Muscle of arm (tissue), 12 donors: ENCODE measurements around the gene RIMBP2. TPM values are rescaled to one million over a fixed set of nuclear protein-coding genes. Genes with fewer than 3 reads are reported as not detected.

Experiments
- DNase-seq: peaks from one replicate; pipeline ENCODE4 v3.0.0-alpha.2; 2013
- polyA plus RNA-seq, 12 donors: library from polyadenylated mRNA; unstranded; fragments of 120-200 nt; gene quantifications; one replicate each; pipeline ENCODE4 v1.2.1, GENCODE V29; 2013; ENCODE audit not compliant: insufficient read length in 12 of 12

The RIMBP2 gene
- polyA plus RNA-seq, 12 donors = 0.55 to 6.5 (median 1.6) TPM; not detected in 1

DNA sequence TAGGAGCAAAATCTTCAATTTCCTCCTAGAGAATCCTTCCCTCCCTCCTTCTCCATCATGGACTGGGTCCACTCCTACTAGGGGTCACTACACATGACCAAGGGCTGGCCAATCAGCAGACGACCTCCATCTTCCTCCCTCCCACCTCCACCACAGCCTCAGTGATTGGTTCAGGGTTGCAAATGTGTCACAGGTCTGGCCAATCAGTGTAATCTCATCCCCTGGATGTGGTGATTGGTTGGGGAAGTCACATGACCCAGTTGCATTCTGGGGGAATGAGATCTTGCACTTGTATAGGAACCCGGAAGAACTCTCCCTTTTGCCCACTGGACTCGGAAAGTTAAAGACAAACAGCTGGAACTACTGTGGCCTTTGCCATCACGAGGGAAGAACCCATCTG, 209.3 kb downstream of the RIMBP2 start:
- DNase-seq = no peak

- DNase-seq = no peak
These were observed 211.3 kb downstream of the RIMBP2 start for GRCh38 chr12:130504840-130505175.

- DNase-seq = no peak
These were observed 211.8 kb downstream of the RIMBP2 start for GRCh38 chr12:130504110-130504839.

DNA sequence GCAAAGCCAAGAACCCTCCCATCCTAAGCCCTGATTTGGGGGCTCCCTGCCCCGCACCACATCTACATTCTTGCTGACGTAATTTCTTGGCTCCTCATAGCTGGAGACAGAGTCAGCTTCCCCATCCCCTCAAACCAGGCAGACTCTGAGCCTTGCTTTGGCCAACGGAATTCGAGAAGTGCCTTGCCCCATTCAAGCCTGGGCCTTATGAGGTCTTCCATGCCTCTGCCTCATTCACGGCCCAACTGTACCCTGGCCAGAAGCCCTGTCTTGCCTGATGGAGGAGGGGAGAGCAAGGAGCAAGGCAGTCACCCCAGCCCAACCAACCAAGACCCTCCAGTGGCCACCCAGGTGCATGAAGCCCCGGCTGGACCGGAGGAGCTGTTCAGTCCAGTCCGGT, 214.3 kb downstream of the RIMBP2 start:
- no peak for DNase-seq

DNA sequence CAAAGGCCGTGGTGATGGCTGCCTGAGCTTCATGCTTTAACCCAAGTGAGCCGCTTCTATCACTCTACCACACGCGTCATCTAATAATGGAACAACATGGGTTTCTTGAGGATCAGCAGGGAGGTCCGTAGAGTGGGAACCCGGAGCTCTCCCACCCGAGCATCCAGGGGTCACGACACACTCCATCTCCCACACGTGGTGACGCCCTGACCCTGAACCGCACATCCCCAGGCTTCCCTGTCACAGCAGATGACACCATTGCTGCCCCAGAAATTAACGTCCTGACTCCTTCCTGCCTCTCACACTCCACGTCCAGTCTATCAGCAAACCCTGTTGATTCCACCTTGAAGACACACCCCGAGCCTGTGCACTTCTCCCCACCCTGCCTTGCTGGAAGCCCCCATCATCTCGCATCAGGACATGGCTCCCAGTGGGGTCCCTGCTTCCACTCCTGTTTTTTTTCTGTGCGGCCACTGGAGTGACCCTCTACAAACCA, 215.2 kb downstream of the RIMBP2 start:
- DNase-seq = no peak

- no peak for DNase-seq
These were observed 216.6 kb downstream of the RIMBP2 start for GRCh38 chr12:130499474-130499873.

- DNase-seq = no peak
These were observed 217.3 kb downstream of the RIMBP2 start for GRCh38 chr12:130498589-130499385.

DNA sequence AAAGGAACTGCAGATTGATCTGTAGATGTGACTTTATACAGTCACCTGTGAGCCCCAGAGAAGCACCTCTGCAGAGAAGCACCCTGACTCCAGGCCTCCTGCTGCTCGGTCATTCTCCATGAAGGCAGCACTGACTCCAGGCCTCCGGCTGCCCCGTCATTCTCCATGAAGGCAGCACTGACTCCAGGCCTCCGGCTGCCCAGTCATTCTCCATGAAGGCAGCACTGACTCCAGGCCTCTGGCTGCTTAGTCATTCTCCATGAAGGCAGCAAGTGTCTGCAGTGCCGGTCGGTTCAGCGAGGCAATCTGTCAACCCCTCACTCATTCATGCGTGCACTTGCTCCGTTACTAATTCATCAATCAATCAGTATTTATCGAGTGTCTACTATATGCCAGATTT, 218.1 kb downstream of the RIMBP2 start:
- DNase-seq = no peak

GRCh38 chr12:130497321-130497720, 218.8 kb downstream of the RIMBP2 start:
- no peak for DNase-seq

DNA sequence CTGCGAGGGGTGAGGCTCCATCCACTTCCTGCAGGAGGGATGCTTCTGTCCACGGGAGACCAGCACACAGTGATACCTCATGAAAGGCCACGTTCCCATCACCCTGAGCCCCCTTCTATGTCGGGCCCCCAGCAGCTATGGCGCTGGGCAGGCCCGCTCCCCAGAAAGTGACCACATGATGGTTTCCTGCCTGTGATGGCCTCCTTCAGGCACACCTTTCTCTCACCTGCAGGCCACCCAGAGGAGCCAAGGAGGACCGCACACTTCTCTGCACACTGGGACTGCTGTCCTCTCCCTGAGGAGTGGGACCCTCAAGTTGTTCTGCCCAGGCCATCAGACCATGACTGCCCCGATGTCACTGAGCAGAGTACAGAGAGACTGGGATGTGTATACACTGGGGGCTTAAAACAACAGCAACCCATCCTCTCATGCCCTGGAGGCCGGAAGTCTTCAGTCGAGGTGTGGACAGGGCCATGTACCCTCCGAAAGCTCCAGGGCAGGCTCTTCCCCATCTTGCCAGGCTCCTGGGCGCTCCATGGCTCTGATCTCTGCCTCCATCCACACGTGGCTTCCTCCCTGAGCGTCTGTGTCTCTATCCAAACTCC, 219.5 kb downstream of the RIMBP2 start:
- DNase-seq = no peak

- DNase-seq = no peak
These were observed 220.9 kb downstream of the RIMBP2 start for GRCh38 chr12:130495156-130495555.

DNA sequence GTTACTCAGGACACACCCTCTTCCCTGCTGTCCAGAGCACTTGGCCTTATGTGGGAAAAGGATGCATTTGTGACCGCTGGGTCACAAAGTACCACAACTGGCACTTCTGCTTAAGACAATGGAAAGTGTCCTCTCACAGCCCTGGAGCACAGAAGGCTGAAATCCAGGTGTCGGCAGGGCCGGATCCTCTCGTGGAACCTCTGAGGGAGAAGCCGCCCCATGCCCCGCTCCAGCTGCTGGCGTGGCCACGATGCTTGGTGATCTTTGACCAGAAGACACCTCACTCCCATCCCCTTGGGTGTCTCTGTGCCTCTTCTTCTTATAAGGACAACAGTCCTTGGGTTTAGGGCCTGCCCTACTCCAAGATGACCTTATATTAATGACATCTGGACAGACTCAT, 221.4 kb downstream of the RIMBP2 start:
- no peak for DNase-seq

DNA sequence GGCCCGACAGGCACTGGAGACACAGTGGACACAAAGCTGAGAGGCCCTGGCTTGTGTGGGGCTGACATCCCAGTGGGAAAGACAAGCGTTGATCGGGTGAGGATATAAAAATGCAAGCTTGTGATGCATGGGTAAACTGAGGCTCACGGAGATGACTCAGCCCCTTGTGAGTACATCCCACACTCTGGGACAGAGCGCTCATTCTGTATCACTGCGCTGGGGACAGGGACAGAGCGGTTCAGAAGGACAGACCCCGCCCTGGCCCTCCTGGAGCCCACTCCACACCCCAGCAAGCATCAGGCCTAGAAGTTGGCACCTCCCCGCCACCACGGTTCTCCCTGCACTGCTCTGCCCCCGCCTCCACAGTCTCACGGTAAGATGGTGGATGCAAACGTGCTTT, 222.1 kb downstream of the RIMBP2 start:
- DNase-seq = no peak

GRCh38 chr12:130491421-130492357, 224.4 kb downstream of the RIMBP2 start:
- no peak for DNase-seq

DNA sequence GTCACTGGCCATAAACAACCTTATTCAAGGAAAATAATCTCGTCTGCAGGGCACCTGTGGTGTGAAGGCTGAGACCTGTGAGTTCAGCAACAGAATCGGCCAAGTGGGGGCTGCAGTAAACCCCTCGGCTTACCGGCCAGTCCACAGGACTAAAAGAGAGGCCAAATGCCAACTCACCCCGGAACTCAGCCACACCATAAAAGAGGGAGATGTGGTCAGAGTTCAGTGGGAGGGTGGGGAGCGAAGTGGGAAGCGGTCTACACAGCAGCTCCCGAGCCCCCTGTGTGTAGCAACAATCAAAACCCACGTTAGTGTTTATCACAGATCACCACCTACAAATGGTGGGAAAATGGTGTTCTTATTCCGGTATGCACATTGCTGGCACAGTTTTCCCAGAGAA, 225.4 kb downstream of the RIMBP2 start:
- DNase-seq = no peak

- DNase-seq = no peak
These were observed 226.8 kb downstream of the RIMBP2 start for GRCh38 chr12:130489293-130489692.

- DNase-seq = no peak
These were observed 227.8 kb downstream of the RIMBP2 start for GRCh38 chr12:130488358-130488710.

DNA sequence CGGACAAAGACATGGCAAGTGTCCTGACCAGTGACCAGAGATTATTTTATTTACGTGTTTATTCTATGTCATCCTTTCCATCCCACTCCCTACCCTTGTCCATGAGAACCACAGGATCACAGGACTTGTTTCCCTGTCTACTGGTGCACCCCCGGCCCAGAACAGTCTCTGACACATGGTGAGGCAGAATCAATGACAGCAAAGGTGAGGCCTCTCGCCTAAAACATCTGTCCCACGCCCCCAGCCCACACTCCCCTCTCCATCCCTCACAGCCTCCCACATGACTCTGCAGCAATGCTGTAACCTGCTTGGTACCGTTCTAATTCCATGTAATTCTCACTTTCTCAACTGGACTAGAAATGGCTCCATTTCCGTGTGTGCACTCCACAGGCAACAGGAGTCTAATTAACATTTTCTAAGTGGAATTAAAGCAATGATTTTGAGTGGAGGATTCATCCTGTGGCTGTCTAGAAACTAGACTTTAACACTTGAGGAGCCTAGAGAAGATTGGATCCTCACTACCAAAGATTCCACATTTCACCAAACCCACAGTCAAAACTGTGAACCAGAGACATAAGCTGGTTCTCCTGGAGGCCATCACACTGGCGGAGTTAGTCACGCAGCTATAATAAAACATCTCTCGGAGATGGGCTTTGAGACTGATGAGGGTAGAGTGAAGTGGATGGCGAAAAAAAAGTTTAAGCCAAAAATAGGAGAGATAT, 228.3 kb downstream of the RIMBP2 start:
- DNase-seq = no peak

GRCh38 chr12:130486891-130487416, 229.1 kb downstream of the RIMBP2 start:
- DNase-seq = no peak

DNA sequence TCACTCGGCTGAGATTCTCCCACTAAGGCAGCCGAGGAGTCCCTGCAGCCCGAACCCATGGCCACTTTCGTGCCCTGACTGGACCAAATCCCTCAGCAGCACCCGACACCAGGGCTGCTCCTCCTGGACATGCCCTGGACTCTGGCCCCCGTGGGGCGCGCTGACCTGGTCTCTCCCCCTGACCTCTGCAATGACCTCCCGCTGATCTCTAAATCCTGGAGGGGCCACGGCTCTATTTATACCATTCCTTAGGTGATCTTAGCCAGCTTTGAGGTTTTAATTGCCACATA, 230.0 kb downstream of the RIMBP2 start:
- no peak for DNase-seq
